Fibroblast of peridontal ligament (primary cell): ENCODE results near the gene NCSTN.
A peak's percentile ranks its signal among the peaks of the same experiment; 100 is the strongest.

ENCODE experiments used
- DNase-seq: peaks from one replicate; pipeline ENCODE4 v3.0.0-alpha.2; 2010; ENCODE audit errors: extremely low read depth

The NCSTN gene

GRCh38 chr1:160352555-160352954, 9.4 kb downstream of the NCSTN start:
- DNase-seq, result no peak

- no peak for DNase-seq
These were observed 10.0 kb downstream of the NCSTN start for GRCh38 chr1:160353223-160353622.

DNA sequence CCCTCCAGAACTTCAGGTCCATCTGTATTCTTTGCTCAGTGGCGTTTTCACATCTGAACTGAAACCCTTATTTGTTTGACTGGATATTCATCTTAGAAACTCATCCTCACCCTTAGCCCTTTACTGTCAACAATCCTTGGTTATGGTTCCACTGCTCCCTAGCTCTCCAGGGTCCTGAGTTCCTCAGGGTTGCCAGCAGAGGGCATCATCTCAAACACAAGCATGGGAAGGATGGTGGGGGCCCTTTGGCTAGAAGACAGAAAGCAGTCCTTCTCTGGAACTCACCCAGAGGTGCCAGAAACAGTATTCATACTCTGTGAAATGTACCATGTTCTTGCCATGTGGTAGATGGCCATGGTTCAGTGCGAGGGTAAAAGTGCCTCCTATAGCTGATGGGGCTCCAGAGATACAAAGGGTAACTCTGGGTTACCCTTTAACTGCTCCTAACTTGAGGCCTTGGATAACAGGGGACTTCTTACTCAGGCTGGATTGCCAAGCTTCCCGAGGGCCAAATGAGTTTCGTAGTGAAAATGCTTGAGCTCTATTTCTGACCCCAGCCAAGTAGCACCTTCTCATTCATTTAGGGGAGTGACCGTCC, 11.3 kb downstream of the NCSTN start:
- DNase-seq, result no peak

DNA sequence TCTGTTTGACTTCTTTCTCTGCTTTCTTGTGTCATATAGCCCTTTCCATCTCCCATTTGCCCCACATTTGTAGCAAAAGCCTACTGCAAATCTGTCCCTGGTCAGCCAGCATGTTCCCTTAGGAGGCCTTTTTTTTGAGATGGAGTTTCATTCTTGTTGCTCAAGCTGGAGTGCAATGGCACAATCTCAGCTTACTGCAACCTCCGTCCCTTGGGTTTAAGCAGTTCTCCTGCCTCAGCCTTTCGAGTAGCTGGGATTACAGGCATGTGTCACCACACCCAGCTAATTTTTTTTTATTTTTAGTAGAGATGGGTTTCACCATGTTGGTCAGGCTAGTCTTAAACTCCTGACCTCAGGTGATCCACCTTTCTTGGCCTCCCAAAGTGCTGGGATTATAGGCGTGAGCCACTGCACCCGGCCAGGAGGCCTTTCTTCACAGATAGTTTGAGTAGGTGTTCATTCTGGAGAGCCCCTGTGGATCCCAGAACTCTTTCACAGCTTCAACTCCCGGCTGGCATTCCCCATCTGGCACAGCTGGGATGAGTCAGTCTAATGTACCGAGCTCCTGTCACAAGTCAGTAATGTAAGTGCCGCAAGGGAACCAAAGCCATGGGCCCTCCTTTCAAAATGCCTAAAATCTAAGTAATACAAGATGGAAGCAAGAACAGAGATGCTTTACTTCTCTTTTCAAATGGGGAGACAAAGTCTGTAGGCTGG, 14.3 kb downstream of the NCSTN start:
- no peak for DNase-seq

GRCh38 chr1:160358073-160358472, 14.9 kb downstream of the NCSTN start:
- DNase-seq, result no peak

DNA sequence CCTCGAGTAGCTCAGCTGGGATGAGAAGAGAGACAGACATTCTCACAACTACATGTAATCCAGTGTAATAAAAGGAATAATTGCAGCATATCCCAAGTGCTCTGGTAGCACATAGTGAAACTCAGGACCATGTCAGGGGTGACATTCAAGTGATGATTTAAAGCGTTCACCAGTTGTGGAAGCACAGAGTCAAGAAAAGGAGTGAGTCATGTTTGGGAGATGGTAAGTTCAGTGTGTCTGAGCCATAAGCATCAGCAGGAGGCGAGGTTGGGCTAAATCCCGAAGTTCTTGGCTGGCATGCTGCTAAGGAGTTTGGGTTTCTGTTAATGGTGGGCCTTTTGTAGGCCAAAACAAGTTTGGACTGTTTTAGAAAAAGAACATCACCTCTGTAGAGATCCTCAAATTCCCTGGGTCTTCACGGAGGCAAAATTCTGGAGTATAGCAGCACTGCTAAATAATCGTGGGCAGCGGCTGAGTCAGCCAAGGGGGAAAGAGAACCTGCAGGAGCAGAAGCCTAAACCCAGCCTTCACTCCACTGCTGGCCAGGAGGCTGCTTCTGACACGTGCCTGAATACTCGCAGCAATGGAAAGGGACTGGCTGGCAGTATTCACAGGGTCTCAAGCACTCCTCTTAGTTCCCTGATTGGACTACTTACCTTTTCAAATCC, 16.5 kb downstream of the NCSTN start:
- peak; percentile 26 for DNase-seq

DNA sequence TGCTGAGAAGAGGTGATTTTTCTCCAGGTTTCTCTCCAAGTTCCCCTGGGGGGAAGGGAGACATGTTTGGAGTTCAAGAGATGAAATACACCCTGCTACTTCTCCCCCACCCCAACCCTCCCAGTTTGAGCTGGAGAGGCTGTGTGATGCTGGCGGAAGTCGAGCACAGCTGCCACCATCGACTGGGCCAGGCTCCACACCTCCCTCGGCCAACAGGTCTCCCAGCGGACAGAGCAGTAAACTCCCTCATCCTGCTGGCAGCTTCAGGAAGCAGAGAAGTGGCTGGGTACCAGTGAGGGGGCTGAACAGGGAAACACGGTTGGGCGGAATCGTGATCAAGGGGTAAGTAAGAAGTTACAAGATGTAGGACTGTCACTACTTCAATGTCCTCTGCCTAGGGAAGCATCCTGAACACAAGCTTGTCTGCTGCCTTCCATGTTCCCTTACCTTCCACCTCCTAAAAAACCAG, 17.1 kb downstream of the NCSTN start:
- DNase-seq, result no peak

- DNase-seq, result no peak
These were observed 18.0 kb downstream of the NCSTN start for GRCh38 chr1:160361199-160361598.

DNA sequence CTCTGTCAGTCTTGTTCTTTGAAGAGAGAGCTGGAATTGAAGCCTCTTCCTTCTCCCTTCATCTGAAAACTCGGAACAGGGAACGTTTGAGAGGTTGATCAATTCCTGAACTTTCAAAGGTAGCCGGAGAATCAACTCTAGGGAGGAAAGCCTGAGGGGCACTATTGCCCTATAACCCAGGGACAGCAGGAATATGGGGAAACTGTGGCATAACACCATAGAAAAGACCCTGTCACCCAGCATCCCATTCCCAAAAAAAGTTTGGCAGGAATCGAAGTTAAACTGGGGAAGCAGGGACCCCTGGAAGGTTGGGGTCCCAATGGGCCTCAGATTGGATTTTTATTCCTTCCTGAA, 18.6 kb downstream of the NCSTN start:
- DNase-seq, result no peak

GRCh38 chr1:160362168-160362957, 19.2 kb downstream of the NCSTN start:
- DNase-seq, result no peak

DNA sequence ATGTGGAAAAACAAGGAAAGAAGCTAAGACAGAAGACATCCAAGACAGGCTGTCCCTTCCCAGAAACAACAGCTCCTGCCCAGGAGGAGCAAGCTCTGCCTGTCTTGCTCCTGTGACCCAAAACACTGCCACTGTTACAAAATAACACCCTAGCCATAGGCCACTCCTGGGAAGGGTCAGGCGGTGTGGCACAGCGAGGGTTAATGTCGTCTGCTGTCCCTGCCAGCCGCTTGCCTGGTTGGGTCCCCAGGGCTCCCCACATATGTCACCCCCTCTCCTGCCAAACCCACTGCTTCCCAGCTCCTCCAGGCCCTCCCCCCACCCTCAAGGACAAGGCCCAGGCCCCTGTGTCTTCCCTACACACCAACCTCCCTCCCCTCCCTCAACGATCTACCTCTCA, 19.8 kb downstream of the NCSTN start:
- DNase-seq, result no peak

DNA sequence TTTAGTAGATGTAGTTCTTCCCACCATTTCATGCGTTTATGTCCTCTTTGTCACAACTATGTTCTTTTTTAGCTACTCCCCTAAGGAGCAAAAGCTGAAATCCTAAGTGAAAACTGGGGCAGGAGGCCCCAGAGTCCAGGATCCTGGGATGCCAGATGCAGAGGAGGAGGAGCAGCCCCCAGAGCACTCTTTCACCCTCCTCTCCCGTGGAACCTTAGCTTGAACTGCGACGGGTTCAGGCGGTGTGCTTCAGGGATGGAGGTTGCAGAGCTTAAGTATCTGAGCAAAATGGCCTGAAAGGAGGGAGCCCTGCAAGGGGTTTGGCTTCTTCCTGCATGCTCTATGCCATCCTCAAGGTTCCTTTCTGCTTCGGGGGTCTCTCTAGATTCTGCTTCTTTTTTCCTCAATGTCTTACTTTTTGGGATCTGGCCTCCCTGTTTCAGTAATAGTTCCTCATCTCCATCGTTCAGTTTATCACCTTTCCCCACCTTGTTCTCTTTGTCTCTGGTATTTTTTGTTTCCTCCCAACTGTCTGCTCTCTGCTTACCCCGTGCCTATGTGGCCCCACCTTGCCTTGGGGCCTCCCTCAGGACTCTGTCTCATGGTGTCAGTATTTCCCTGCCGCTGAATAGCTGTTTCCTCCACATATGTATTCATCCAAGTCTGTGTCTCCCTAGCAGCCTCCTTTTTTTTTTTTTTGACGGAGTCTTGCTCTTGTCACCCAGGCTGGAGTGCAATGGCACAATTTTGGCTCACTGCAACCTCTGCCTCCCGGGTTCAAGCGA, 21.0 kb downstream of the NCSTN start:
- DNase-seq, result no peak

DNA sequence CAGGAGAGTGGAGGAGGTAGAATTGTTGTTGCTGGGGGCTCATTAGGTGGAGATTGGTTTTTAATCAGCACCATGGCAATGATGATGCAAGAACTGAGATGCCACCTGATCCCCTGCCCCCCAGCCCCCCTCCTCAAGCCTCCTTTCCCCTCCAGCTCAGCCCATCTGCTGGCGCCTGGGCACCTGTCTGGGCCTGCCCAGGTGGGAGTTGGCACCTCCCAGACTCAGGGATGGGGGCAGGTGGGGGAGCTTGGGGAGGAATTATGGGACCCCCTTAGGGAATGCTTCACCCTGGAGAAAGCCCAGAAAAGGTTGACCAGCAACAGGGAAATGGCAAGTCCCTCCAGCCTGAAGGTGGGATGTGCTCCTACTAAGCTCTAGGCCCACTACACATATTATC, 22.1 kb downstream of the NCSTN start:
- DNase-seq, result no peak

GRCh38 chr1:160366731-160367515, 23.7 kb downstream of the NCSTN start, which contains the start of gene NHLH1:
TSS of gene NHLH1 (plus strand) at chr1:160367071. CDS start at chr1:160370732, 3,661 bp downstream.
- DNase-seq, result no peak

DNA sequence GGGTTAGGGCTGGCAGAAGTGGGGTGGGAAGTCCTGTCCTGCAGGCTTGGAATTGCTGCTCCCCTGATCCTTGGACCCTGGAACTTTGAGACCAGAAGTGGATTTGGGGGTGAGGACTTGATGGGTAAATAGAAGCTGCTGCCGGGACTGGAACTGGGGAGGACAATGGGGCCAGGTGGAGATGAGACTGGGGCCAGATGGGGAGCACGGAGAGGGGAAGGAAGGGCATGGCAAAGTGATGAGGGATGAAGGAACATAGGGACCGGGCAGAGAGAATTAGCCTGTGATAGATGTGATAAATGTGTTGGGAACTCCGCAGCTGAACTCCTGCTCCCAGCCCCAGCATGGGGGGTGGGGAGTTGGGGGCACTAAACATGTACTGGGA, 24.3 kb downstream of the NCSTN start:
- no peak for DNase-seq

- DNase-seq, result no peak
These were observed 25.0 kb downstream of the NCSTN start for GRCh38 chr1:160367934-160368923.

GRCh38 chr1:160369087-160369486, 25.9 kb downstream of the NCSTN start:
- DNase-seq, result no peak

- no peak for DNase-seq
These were observed 27.6 kb downstream of the NCSTN start for GRCh38 chr1:160370561-160371345.

GRCh38 chr1:160371346-160371631, 28.1 kb downstream of the NCSTN start:
- DNase-seq, result no peak
